Upper lobe of right lung (tissue), 1 donor: ENCODE data around the gene DHRSX. TPM values are rescaled to one million over a fixed set of nuclear protein-coding genes. Genes with fewer than 3 reads are reported as not detected.

Experiments used
- ATAC-seq: fragments of 200-7000 bp; cut with Tn5 transposase; one replicate; pipeline ENCODE4 v1.9.1; 2020; ENCODE audit warnings: mild to moderate bottlenecking, moderate library complexity
- DNase-seq: peaks from one replicate; pipeline ENCODE4 v3.0.0-alpha.2; 2020
- H3K27ac ChIP-seq: fragments of 200-600 bp; one replicate; pipeline ENCODE4 v1.8.0; 2022
- H3K27me3 ChIP-seq: fragments of 200-600 bp; one replicate; pipeline ENCODE4 v1.8.0; 2022; ENCODE audit warnings: mild to moderate bottlenecking
- H3K36me3 ChIP-seq: fragments of 200-600 bp; one replicate; pipeline ENCODE4 v1.8.0; 2022
- H3K4me1 ChIP-seq: fragments of 200-600 bp; one replicate; pipeline ENCODE4 v1.8.0; 2022
- H3K4me3 ChIP-seq: fragments of 200-600 bp; one replicate; pipeline ENCODE4 v1.8.0; 2022; ENCODE audit warnings: mild to moderate bottlenecking
- H3K9me3 ChIP-seq: fragments of 200-600 bp; one replicate; pipeline ENCODE4 v1.8.0; 2022
- intact Hi-C: fragments of 100-400 bp; cut with DNase I; formaldehyde crosslinking; loops from one replicate; pipeline ENCODE4 v1.11.0; 2022
- total RNA-seq: library from RNA; stranded (reverse); fragmentation: NEBNext Ultra II Directional; extraction: Animal tissue kit (Norgen Biotek cat#: 25700); gene quantifications from one replicate; pipeline ENCODE4 v1.2.1, GENCODE V29; 2021
- TF ChIP-seq, protein P1 (sequence below): fragments of 200-600 bp; IDR thresholded peaks from one replicate; pipeline ENCODE4 v1.8.0; 2022; ENCODE audit warnings: antibody characterized with exemption
- donor health status: DM: no; HTN: yes; CAD: no; lungs with severe emphysema.

Gene DHRSX
- total RNA-seq, 1 donor from 2014 or later = 34.8 TPM

GRCh38 chrX:2262668-2263055 is 238.1 kb downstream of the DHRSX start:
- peaks cover 7% of the 10 kb centered on the region for H3K36me3 ChIP-seq
- DNase-seq (no peak), ATAC-seq (peak; percentile 41)
- no peaks in the 10 kb centered on the region for H3K9me3 ChIP-seq
- no peak overlapping the region for H3K4me3 ChIP-seq
- H3K4me1 ChIP-seq = no peaks in the 10 kb centered on the region
- H3K27ac ChIP-seq = no peak overlapping the region
- H3K27me3 ChIP-seq = no peaks in the 10 kb centered on the region
- TF ChIP-seq, protein P1, sequence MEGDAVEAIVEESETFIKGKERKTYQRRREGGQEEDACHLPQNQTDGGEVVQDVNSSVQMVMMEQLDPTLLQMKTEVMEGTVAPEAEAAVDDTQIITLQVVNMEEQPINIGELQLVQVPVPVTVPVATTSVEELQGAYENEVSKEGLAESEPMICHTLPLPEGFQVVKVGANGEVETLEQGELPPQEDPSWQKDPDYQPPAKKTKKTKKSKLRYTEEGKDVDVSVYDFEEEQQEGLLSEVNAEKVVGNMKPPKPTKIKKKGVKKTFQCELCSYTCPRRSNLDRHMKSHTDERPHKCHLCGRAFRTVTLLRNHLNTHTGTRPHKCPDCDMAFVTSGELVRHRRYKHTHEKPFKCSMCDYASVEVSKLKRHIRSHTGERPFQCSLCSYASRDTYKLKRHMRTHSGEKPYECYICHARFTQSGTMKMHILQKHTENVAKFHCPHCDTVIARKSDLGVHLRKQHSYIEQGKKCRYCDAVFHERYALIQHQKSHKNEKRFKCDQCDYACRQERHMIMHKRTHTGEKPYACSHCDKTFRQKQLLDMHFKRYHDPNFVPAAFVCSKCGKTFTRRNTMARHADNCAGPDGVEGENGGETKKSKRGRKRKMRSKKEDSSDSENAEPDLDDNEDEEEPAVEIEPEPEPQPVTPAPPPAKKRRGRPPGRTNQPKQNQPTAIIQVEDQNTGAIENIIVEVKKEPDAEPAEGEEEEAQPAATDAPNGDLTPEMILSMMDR = no peak
- intact Hi-C loops = no loop called here

GRCh38 chrX:2261831-2262667 is 238.7 kb downstream of the DHRSX start:
- intact Hi-C loops = no loop called here
- H3K36me3 ChIP-seq = peaks cover 7% of the 10 kb centered on the region
- H3K9me3 ChIP-seq = no peaks in the 10 kb centered on the region
- H3K4me3 ChIP-seq = no peak overlapping the region
- no peaks in the 10 kb centered on the region for H3K4me1 ChIP-seq
- ATAC-seq (peak; percentile 37), DNase-seq (no peak)
- TF ChIP-seq, protein P1 = no peak
- H3K27me3 ChIP-seq = no peaks in the 10 kb centered on the region
- H3K27ac ChIP-seq = no peak overlapping the region

DNA sequence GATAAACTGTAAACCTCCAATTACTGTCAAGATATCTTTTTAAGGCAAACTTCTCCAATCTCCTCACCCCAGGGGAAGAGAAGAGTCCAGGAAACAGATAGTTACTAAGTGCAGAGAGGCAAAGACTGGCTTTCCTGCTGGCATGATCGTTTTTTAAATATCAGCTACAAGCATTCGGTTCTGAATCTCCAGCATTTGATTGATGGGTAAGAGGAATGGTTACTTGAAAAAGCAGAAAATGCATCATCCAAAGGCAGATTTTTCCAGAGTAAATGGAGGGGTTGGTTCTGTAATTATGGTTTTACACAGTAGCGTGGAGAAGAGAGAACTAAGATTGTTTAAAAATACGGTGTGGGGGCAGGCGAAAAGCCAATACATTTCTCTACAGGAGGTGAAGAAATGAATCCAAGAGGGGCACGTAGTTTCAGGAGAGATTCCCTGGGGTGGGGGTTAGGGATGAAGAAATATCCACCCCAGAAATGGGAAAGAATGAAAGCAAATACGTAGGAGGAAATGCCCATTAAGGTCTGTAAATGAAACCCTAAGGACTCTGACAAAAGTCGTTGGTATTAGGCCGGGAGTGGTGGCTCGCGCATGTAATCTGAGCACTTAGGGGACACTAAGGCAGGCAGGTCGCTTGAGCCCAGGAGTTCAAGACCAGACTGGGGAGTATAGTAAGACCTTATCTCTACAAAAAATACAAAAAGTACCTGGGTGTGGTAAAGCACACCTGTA is 248.3 kb downstream of the DHRSX start:
- no peaks in the 10 kb centered on the region for H3K4me1 ChIP-seq
- no peak overlapping the region for H3K4me3 ChIP-seq
- no peaks in the 10 kb centered on the region for H3K27me3 ChIP-seq
- intact Hi-C loops = no loop called here
- ATAC-seq = no peak
- no peak overlapping the region for H3K27ac ChIP-seq
- no peak for DNase-seq
- TF ChIP-seq, protein P1 = no peak
- no peaks in the 10 kb centered on the region for H3K36me3 ChIP-seq
- no peaks in the 10 kb centered on the region for H3K9me3 ChIP-seq

GRCh38 chrX:2251211-2251610 is 249.6 kb downstream of the DHRSX start:
- intact Hi-C loops = no loop called here
- no peaks in the 10 kb centered on the region for H3K9me3 ChIP-seq
- H3K4me1 ChIP-seq = no peaks in the 10 kb centered on the region

DNA sequence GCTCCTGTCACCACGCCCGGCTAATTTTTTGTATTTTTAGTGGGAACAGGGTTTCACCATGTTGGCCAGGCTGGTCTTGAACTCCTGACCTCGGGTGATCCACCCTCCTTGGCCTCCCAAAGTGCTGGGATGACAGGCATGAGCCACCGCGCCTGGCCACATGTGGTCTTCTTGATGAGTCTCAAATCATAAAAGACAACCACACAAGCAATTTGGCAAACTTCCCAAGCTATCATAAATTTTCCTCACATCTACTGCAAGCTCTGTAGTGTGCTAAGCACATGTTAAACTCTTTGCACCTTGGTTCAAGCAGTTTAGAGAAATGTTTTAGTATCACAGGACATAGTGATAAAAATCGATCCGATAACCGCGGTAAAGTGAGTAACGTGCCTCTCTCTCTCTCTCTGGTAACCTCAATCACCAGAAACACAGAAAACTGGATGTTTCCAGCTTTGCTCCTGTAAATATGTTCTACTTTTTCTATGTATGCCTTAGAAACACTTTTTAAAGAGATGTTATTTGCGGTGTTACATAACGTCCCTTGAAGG is 256.8 kb downstream of the DHRSX start:
- no peaks in the 10 kb centered on the region for H3K27me3 ChIP-seq
- TF ChIP-seq, protein P1 = no peak
- intact Hi-C loops = no loop called here
- H3K4me3 ChIP-seq = no peak overlapping the region
- H3K4me1 ChIP-seq = no peaks in the 10 kb centered on the region
- no peaks in the 10 kb centered on the region for H3K36me3 ChIP-seq
- DNase-seq = no peak
- no peaks in the 10 kb centered on the region for H3K9me3 ChIP-seq
- ATAC-seq = no peak
- no peak overlapping the region for H3K27ac ChIP-seq

More at GRCh38 chrX:2251211-2251610, 249.6 kb downstream of the DHRSX start:
- TF ChIP-seq, protein P1 = no peak
- Histone ChIP-seq H3K36me3 (no peaks in the 10 kb centered on the region), H3K27ac (no peak overlapping the region), H3K4me3 (no peak overlapping the region), H3K27me3 (no peaks in the 10 kb centered on the region)
- no peak for ATAC-seq
- DNase-seq = no peak
